NOMO-1 treated with DMSO at 0.1 percent for 48 hours (cell line): ENCODE measurements around the gene TBC1D7.

Experiments used
- DNase-seq: peaks from one replicate; lab custom pipeline; 2025; ENCODE audit not compliant: unreplicated experiment; lab: John Stamatoyannopoulos, UW

TBC1D7 gene

GRCh38 chr6:13273931-13274706, 54.2 kb downstream of the TBC1D7 start:
- peak; percentile 14 for DNase-seq

GRCh38 chr6:13273202-13273930, 55.0 kb downstream of the TBC1D7 start:
- peak; percentile 24 for DNase-seq

DNA sequence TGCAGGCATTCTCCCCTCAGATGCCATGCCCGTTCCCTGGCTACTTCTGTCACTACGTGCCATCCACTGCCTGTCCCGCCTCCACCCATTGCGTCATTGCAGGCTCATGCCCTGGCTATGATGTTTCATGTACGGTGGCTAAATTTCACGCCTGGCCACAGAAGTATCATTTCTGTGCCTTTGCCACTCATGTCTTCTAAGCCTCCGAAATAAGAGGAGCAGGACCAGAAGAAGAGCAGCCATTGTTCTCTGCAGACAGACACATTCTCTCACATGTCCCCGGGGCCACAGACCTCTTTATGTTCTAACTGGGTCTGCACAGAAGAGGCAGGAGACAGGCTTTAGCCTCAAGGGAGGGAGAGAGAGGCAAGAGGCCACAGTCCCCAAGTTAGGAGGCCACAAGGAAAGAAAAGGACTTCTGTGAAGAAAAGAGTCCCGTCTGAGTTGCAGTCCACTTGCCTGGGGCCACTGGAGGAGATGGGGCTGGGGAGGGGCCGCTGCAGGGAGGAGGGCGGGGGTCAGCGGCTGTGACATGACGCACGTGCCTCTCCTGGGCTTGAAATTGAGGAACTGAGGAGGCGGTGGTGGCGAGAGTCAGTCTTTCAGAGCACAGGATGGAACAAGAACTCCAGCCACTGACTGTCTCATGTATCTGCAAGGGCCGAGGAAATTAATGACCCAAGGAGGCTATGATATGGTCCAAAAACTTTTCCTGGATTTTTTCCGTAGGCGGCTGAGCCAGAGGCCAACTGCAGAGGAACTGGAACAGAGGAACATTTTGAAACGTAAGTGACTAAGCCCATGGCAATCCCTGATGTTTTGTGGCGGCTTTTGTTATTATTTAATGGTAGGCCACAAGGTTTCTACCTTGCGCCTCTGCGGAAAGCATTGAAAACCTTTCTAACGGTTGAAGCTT, 55.9 kb downstream of the TBC1D7 start:
- peak; percentile 85 for DNase-seq

DNA sequence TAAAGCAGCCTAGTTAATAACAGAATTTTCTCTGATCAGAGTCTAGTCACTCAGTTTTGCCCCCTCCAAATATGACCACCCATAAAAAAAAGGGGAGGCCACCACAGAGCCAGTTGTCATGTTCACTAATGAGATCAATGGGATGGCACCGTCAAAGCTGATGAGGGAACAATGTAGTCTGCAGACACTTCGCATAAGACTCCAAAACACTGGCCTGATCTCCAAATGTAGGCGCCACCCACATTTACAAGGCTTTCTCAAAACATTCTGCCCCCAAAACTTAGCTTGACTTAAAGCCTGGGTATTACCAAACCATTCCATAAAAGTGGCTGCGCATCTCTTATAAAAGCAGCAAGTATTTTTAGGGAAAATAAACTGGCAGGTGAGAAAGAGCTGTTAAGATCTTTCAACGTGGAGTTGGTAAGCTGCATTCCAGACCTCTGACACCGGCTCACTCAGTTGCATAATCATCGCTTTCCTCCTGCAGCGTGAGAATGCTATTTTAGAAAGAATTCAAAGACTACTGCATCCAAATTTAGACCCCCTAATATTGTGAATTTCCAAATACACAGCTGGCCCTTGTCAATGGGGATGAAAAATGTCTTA, 59.3 kb downstream of the TBC1D7 start:
- DNase-seq, result peak; percentile 17

- peak; percentile 13 for DNase-seq
These were observed 61.1 kb downstream of the TBC1D7 start for GRCh38 chr6:13267142-13267651.

DNA sequence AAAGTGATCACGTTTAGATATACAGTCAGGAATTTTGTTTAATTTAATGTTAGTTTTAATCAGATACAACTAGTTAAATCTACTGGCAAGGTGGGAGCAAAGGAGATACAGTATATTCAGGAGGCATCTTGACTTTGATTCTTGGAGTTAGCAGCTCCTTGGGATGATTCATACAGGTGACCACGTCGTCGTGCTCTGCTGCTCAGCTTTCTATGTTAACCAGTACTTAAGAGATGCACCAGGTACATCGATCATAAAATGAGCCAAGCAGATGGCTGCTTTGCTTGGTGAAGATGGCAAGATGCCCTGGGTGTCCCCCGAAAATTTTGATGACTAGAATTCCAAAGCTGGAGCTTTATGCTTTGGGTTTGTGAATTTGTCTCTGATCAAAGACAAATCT, 64.7 kb downstream of the TBC1D7 start:
- no peak for DNase-seq

GRCh38 chr6:13262302-13263230, 65.8 kb downstream of the TBC1D7 start:
- DNase-seq, result peak; percentile 35

- peak; percentile 97 for DNase-seq
These were observed 66.8 kb downstream of the TBC1D7 start for GRCh38 chr6:13261464-13261994.

- DNase-seq, result no peak
These were observed 67.5 kb downstream of the TBC1D7 start for GRCh38 chr6:13260831-13261230.

- DNase-seq, result peak; percentile 18
These were observed 68.2 kb downstream of the TBC1D7 start for GRCh38 chr6:13260101-13260598.

DNA sequence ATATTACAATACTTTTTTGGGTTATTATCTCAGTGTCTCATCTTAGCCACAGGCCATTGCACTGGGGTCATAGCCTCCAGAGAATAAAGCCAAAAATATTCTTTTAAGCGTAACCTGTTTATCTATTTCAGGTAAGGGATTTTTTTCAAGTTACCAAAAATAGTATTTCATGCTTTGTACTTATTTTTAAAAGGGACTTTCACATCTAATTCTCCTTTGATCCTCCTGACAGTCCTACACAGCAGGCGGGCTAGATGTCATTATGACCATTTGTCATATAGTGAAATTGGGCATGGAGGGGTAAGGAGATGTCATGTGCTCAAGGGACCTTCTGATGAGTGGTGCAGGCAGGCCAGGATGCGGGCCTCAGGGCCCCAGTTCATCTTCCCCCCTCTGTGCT, 68.9 kb downstream of the TBC1D7 start:
- no peak for DNase-seq

GRCh38 chr6:13256266-13257001, 71.9 kb downstream of the TBC1D7 start:
- DNase-seq, result peak; percentile 70
